ENCODE measurements around the gene SCML1.
A peak's percentile ranks its signal among the peaks of the same experiment; 100 is the strongest.

The SCML1 gene, protein sequence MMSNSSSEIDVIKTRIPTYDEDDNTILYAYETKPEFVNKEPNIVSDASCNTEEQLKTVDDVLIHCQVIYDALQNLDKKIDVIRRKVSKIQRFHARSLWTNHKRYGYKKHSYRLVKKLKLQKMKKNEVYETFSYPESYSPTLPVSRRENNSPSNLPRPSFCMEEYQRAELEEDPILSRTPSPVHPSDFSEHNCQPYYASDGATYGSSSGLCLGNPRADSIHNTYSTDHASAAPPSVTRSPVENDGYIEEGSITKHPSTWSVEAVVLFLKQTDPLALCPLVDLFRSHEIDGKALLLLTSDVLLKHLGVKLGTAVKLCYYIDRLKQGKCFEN

GRCh38 chrX:17736856-17737709, at the start of gene SCML1:
TSS of gene SCML1 (plus strand) at chrX:17737493. CDS start at chrX:17744187, 6,694 bp downstream.
- peak; percentile 66 for DNase-seq (ENCODE audit: low read depth)

- no peak for DNase-seq (ENCODE audit: low read depth)
These were observed 49.6 kb upstream of the SCML1 start for GRCh38 chrX:17687648-17688047.

- DNase-seq (ENCODE audit: low read depth) = peak; percentile 57
These were observed 47.3 kb upstream of the SCML1 start for GRCh38 chrX:17689971-17690409.

DNA sequence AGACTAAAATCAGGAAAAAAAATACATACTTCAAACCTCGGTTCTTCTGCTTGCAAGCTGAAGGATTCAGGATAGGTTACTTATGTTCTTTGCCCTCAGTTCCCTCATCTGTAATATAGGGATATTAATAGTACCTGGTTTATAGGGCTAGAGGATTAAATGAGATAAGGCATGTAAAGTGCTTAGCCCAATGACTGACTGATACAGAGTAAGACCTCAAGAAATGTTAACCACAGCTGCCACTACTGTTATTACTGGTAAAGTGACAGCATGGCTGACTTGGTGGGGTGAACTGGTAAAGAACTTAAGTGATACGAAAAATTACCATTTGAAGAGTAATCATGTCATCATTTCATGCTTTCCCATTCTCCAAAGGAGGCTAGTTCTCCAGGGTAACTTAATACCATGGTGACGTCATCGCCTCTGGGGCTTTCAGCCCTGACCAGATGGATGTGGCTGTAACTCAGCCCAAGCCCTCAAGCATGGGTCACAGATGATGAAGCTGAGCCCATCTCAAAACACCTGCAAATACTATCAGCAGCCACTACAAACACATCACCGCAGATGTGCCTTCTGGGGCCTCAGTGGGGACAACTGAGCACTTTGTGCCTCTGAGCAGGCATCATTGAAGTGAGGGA, 44.5 kb upstream of the SCML1 start:
- DNase-seq (ENCODE audit: low read depth) = no peak

DNA sequence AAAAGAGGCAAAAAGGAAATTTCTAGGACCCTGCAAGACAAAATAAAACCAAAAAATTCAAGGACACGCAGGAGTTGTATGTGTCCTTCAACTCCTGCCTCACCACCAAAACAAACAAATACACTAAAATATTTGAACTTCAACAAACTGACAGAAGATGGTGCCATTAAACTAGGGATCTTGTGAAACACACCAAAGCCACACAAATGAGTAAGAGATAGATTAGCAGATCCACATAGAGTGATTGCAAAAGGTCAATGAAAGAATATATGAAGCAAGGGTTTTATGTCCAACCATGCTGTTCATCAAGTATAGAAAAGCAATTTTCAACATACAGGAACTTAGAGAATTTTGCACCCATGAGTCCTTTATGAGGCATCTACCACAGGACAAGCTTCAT, 40.1 kb upstream of the SCML1 start:
- DNase-seq (ENCODE audit: low read depth) = no peak

DNA sequence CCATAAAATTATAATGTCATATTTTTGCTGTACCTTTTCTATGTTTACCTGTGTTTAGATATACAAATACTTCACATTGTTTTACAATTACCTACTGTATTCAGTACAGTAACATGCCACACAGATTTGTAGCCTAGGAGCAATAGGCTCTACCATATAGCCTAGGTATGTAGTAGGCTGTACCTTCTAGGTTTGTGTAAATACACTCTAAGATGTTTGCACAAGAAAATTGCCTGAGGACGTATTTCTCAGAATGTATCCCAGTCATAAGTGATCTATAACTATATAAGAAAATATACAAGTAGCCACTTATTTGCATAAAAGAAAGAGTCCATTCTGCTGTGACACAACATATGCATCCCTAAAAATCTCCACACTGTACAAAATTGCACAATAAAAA, 36.3 kb upstream of the SCML1 start:
- DNase-seq (ENCODE audit: low read depth) = no peak

DNA sequence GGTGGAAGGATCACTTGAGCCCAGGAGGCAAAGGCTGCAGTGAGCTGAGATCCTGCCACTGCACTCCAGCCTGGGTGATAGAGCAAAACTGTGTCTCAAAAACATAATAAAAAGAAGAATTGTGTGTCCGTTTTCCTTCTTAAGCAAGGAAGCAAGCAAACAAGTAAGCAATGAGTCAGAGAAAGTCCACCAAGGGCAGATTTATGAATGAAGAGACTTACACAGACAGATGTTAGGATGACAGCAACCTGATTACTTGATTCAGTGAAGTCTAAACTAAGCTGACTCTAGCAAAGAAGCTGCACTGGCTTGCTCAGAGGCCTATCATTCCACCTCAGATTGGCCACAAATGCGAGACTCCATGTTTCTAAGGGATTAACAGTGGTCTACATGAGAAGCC, 34.1 kb upstream of the SCML1 start:
- DNase-seq (ENCODE audit: low read depth) = no peak

GRCh38 chrX:17705211-17705610, 32.1 kb upstream of the SCML1 start:
- no peak for DNase-seq (ENCODE audit: low read depth)

DNA sequence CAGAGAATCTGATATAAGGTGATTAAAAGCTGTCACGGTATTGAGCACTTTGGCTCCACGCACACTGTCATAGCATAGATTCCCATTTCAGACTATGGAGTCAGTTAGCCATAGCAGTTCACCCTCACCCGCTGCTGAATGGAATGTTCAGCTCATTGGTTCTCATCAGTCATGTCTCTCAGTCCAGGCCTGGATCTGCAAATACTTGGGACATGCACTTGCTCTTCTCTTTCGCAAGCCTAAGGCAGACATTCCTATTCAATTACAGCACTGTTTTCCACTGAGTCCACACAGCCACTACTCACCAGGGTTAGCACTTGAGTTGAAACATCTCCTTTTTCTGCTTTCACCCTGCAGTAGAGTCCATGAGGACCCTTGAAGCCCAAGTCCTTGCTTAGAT, 30.6 kb upstream of the SCML1 start:
- peak; percentile 63 for DNase-seq (ENCODE audit: low read depth)

GRCh38 chrX:17707731-17708130, 29.6 kb upstream of the SCML1 start:
- DNase-seq (ENCODE audit: low read depth) = no peak

GRCh38 chrX:17710871-17711301, 26.4 kb upstream of the SCML1 start:
- no peak for DNase-seq (ENCODE audit: low read depth)

GRCh38 chrX:17713288-17713687, 24.0 kb upstream of the SCML1 start:
- DNase-seq (ENCODE audit: low read depth) = no peak

- DNase-seq (ENCODE audit: low read depth) = no peak
These were observed 18.6 kb upstream of the SCML1 start for GRCh38 chrX:17718649-17719165.

DNA sequence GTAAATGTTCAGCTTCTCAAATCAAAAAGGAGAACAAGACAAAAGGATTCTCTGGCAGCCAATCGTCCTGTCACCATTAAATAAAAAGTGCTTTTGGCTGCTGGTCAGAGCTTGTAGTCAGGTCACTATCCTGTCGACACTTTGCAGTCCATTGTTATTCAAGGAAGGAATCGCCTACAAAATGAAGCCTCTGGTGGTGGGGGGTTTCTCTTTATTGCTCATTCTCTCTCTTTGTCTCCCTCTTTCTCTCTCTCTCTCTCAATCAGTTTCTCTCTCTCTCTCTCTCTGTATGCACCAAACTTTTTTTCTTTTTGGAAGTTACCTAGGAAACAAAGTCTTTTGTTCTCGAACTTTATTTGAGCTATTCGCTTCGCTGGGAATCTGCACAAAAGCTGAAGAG, 17.6 kb upstream of the SCML1 start:
- no peak for DNase-seq (ENCODE audit: low read depth)

DNA sequence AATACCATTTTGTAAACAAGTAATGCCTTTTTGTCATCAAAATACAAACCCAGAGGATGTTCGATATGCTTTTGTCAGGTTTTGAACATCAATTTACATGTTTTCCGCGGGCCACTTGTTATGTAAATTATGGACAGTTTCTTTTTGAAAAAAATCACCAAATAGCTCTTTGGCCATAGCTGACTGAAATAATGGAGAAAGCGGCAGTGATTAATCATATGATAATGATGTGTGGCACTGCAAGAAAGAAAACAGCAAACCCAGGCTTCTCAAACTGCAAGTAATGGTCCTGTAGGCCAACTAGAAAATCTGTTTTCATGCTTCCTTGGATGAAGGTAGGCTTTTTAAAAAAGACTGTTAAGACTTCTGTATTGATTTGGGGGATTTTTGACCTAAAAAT, 15.6 kb upstream of the SCML1 start:
- no peak for DNase-seq (ENCODE audit: low read depth)

DNA sequence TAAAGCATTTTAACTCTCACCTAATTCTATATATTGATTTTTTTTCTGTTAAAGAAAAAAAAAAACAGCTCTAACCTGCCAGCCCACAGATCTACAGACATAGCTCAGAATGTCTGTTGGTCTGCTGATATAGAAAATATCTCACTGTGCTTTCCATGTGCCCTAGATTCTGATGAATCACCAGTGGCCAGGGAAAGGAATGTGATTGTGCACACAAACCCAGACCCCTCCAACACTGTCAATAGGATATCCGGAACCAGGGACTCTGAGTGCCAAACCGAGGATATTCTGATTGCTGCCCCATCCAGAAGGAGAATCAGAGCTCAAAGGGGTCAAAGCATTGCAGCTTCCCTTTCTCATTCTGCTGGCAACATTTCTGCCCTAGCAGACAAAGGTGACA, 12.1 kb upstream of the SCML1 start:
- DNase-seq (ENCODE audit: low read depth) = no peak

DNA sequence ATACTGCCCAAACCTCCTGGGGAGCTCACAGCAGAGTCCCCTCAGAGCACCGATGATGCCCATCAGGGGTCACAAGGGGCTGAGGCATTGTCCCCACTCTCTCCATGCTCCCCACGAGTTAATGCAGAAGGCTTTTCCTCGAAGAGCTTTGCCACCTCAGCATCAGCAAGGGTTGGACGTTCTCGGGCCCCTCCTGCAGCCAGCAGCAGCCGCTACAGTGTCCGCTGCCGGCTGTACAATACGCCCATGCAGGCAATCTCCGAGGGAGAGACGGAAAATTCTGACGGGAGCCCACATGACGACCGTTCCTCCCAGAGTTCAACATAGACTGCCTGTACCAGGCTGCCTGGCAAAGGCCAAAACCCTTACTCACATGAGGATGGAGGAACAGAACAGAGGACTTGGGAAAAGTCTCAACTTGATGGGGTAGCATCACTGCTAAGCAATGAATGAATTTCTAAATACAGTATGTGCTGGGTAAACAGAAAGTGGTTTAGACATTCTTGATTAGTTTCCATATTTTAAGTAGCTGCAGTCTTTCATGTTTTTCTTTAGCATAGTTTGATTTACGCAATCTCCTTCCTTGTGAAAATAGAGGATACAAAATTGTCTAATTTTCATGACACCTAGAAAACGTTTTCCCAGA, 5.0 kb upstream of the SCML1 start:
- DNase-seq (ENCODE audit: low read depth) = no peak

- DNase-seq (ENCODE audit: low read depth) = no peak
These were observed 1.9 kb upstream of the SCML1 start for GRCh38 chrX:17735406-17735805.

- no peak for DNase-seq (ENCODE audit: low read depth)
These were observed 826 bp upstream of the SCML1 start for GRCh38 chrX:17736478-17736855.

- DNase-seq (ENCODE audit: low read depth) = no peak
These were observed 355 bp downstream of the SCML1 start for GRCh38 chrX:17737710-17737985.

- no peak for DNase-seq (ENCODE audit: low read depth)
These were observed 857 bp downstream of the SCML1 start for GRCh38 chrX:17737986-17738713.
